HG03442 (cell line): Measurements from ENCODE around the gene COIL.

Experiments used
- ATAC-seq: cut with Tn5 transposase; IDR thresholded peaks from one replicate; pipeline ENCODE4 v1.9.1; 2021; ENCODE audit warnings: mild to moderate bottlenecking, moderate library complexity; ENCODE audit not compliant: unreplicated experiment

COIL gene

GRCh38 chr17:56910509-56911235 lies 50.2 kb downstream of the COIL start:
- ATAC-seq, result no peak

GRCh38 chr17:56909742-56910508 lies 50.9 kb downstream of the COIL start:
- ATAC-seq, result no peak

GRCh38 chr17:56908001-56908542 lies 52.8 kb downstream of the COIL start:
- ATAC-seq, result peak; percentile 88

GRCh38 chr17:56903560-56903959 lies 57.3 kb downstream of the COIL start:
- ATAC-seq, result no peak

GRCh38 chr17:56902348-56902747 lies 58.5 kb downstream of the COIL start:
- ATAC-seq, result no peak

- ATAC-seq, result no peak
Observed at GRCh38 chr17:56899403-56899802, 61.4 kb downstream of the COIL start.

- ATAC-seq, result no peak
Observed at GRCh38 chr17:56898874-56899273, 62.0 kb downstream of the COIL start.

- no peak for ATAC-seq
Observed at GRCh38 chr17:56897646-56898424, 63.0 kb downstream of the COIL start.

GRCh38 chr17:56896968-56897359 lies 63.9 kb downstream of the COIL start:
- ATAC-seq, result no peak

- no peak for ATAC-seq
Observed at GRCh38 chr17:56896217-56896967, 64.5 kb downstream of the COIL start.

- ATAC-seq, result no peak
Observed at GRCh38 chr17:56894859-56895455, 65.9 kb downstream of the COIL start.

- ATAC-seq, result no peak
Observed at GRCh38 chr17:56893503-56893902, 67.3 kb downstream of the COIL start.

GRCh38 chr17:56892333-56892732 lies 68.5 kb downstream of the COIL start:
- no peak for ATAC-seq

GRCh38 chr17:56891751-56892150 lies 69.1 kb downstream of the COIL start:
- no peak for ATAC-seq

- no peak for ATAC-seq
Observed at GRCh38 chr17:56890906-56891674, 69.8 kb downstream of the COIL start.

- no peak for ATAC-seq
Observed at GRCh38 chr17:56890390-56890789, 70.5 kb downstream of the COIL start.
